ENCODE results near the gene HACD2. TPM values are rescaled to one million over a fixed set of nuclear protein-coding genes. Genes with fewer than 3 reads are reported as not detected.

The HACD2 gene
- total and polyA plus RNA-seq, 2 experiments from 2014 or later, result 27.0 to 41.2 TPM

DNA sequence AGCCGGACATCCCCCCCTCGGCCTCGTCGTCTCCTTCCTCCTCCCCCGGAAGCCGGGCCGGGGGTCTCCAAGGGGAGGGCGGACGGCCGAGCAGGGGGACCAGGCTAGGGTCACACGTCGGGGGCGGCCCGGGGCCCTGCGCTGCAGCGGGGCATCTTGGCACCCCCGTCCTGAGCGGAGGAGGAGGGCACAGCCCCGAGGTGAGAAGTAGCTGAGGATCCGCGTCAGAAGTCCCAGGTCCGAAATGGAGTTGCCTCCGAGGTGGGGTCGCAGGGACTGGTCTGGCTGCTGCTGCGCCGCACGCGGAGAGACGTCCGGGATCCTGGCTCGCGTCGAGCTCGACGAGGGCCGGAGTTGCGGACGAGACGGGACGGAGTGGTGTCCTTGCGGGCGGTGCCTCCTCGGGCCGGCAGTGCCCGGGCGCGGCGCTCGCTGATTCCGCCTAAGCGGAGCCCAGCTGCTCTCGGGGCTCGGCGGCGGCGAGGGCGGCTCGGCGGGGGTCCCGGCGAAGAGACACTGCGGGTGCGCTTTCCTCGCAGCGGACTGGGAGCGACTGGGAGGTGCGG lies 136.2 kb downstream of the HACD2 start, which contains the start of gene ADCY5:
TSS of gene ADCY5 (minus strand) at position 555 of the 566 bp plus-strand sequence. CDS start at position 10, 545 bp downstream.
- no peaks in the 10 kb centered on the region for H3F3A ChIP-seq (ENCODE audit: insufficient read depth)
- no peaks in the 10 kb centered on the region for H3K4me1 ChIP-seq (ENCODE audit: insufficient read depth)
- no peak within 1 kb of the TSS for H3K27ac ChIP-seq
- H3K4me3 ChIP-seq, result peak within 1 kb of the TSS; percentile 72
- no peaks in the 10 kb centered on the region for H3K9me3 ChIP-seq (ENCODE audit: low read depth)
- peak; percentile 48 for DNase-seq
- peaks cover 63% of the 10 kb centered on the region for H3K27me3 ChIP-seq (replicated peaks; ENCODE audit: insufficient read depth)
- no peaks in the 10 kb centered on the region for H3K9me2 ChIP-seq (ENCODE audit: insufficient read depth)
- peak within 1 kb of the TSS; percentile 24; the same call in 1 of the 2 replicates for H3K9ac ChIP-seq
- no peak for TF ChIP-seq EZH2phosphoT487 (IDR thresholded peaks at IDR 0.05; ENCODE audit: insufficient read depth, low read depth)
- TF ChIP-seq EZH2 (IDR thresholded peaks at IDR 0.05; ENCODE audit: insufficient read depth, poor library complexity, severe bottlenecking), result no peak
- H2AFZ ChIP-seq, result peak within 1 kb of the TSS; percentile 84
- H4K20me1 ChIP-seq (ENCODE audit: insufficient read depth), result no peaks in the 10 kb centered on the region
- H3K36me3 ChIP-seq (ENCODE audit: low read depth), result no peaks in the 10 kb centered on the region
- peak within 1 kb of the TSS; percentile 86 for H3K4me2 ChIP-seq (ENCODE audit: unreplicated experiment)
- in situ Hi-C loops (cut with MboI), result no loop called here
- H3K79me2 ChIP-seq (ENCODE audit: insufficient read depth), result no peaks in the 10 kb centered on the region
- WGBS, 2 experiments (ENCODE audit: low coverage in 1 of 2, low lambda C conversion rate in 2 of 2, missing lambda C conversion rate in 2 of 2), result 1 to 2% methylated on average over 36 to 49 of the region's 67 CpGs

DNA sequence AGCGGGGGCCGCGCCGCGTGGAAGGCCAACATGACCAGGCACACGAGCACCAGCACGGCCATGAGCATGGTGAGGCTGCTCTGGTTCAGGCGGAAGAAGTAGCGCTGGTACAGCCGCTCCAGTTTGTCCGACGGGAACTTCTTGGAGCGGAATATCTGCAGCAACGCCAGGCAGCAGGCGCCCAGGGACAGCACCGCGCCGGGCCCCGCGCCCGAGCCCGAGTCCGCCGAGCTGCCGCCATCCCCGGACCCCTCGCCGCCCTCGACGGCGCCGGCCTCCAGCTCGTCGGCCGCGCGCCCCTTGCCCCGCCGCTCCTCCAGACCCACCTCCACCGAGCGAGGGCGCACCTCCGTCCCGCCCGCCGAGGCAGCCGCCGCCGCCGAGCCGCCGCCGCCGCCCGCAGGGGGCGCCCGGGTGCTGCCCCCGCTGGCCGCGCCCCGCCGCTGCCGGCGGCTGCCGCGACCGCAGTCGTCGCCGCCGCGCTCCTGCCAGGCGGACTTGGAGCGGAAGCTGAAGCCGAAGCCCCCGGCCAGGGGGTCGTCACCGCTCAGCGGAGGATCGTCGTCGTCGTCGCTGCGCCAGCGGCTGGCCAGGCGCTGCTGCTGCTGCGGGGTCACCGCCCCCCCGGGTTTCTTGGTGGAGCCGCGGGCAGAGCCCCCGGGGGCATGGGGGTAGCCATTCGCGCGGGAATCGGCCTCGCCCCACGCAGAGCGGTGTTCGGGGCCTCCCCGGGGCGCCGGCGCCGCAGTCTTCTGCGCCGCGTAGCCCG lies 136.9 kb downstream of the HACD2 start:
- Histone ChIP-seq H3K36me3 (ENCODE audit: low read depth) (no peaks in the 10 kb centered on the region), H3K9me3 (ENCODE audit: low read depth) (no peaks in the 10 kb centered on the region), H3K4me3 (no peak overlapping the region), H2AFZ (no peak overlapping the region), H3K79me2 (ENCODE audit: insufficient read depth) (no peaks in the 10 kb centered on the region), H3K27me3 (replicated peaks; ENCODE audit: insufficient read depth) (peaks cover 60% of the 10 kb centered on the region), H3K9me2 (ENCODE audit: insufficient read depth) (no peaks in the 10 kb centered on the region), H3K27ac (no peak overlapping the region), H4K20me1 (ENCODE audit: insufficient read depth) (no peaks in the 10 kb centered on the region), H3K4me2 (ENCODE audit: unreplicated experiment) (no peak overlapping the region), H3K9ac (no peak overlapping the region), H3K4me1 (ENCODE audit: insufficient read depth) (no peaks in the 10 kb centered on the region), H3F3A (ENCODE audit: insufficient read depth) (no peaks in the 10 kb centered on the region)
- in situ Hi-C loops (cut with MboI), result no loop called here
- no peak for TF ChIP-seq EZH2 (IDR thresholded peaks at IDR 0.05; ENCODE audit: insufficient read depth, poor library complexity, severe bottlenecking)
- TF ChIP-seq EZH2phosphoT487 (IDR thresholded peaks at IDR 0.05; ENCODE audit: insufficient read depth, low read depth), result no peak
- peak; percentile 32 for DNase-seq
- 33 to 42% methylated on average over 66 to 73 of the region's 110 CpGs for WGBS, 2 experiments (ENCODE audit: low coverage in 1 of 2, low lambda C conversion rate in 2 of 2, missing lambda C conversion rate in 2 of 2)

DNA sequence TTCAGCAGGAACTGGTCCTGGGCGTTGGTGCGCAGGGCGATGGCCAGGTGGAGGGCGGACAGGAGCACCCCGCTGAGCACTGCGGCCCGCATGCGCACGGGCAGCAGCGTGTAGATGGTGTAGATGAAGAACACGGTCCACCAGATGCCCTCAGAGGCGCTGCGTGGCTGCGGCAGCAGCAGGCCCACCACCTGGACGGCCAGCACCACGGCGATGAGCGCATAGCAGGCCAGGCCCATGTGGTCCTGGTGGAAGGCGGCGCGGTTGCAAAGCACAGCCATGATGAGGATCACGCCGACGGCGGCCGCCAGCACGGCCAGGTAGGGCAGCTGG lies 137.5 kb downstream of the HACD2 start:
- no peak overlapping the region for H3K27ac ChIP-seq
- TF ChIP-seq EZH2phosphoT487 (IDR thresholded peaks at IDR 0.05; ENCODE audit: insufficient read depth, low read depth) (no peak), EZH2 (IDR thresholded peaks at IDR 0.05; ENCODE audit: insufficient read depth, poor library complexity, severe bottlenecking) (no peak)
- H3K4me3 ChIP-seq, result no peak overlapping the region
- H3K9ac ChIP-seq, result no peak overlapping the region
- H3K79me2 ChIP-seq (ENCODE audit: insufficient read depth), result no peaks in the 10 kb centered on the region
- no peak overlapping the region for H2AFZ ChIP-seq
- H3K36me3 ChIP-seq (ENCODE audit: low read depth), result no peaks in the 10 kb centered on the region
- DNase-seq, result no peak
- no peaks in the 10 kb centered on the region for H3F3A ChIP-seq (ENCODE audit: insufficient read depth)
- peaks cover 60% of the 10 kb centered on the region for H3K27me3 ChIP-seq (replicated peaks; ENCODE audit: insufficient read depth)
- H3K4me1 ChIP-seq (ENCODE audit: insufficient read depth), result no peaks in the 10 kb centered on the region
- H3K9me3 ChIP-seq (ENCODE audit: low read depth), result no peaks in the 10 kb centered on the region
- WGBS, 2 experiments (ENCODE audit: low coverage in 1 of 2, low lambda C conversion rate in 2 of 2, missing lambda C conversion rate in 2 of 2), result 94 to 98% methylated on average over 21 to 27 of the region's 27 CpGs
- H3K4me2 ChIP-seq (ENCODE audit: unreplicated experiment), result no peak overlapping the region
- in situ Hi-C loops (cut with MboI), result no loop called here
- H3K9me2 ChIP-seq (ENCODE audit: insufficient read depth), result no peaks in the 10 kb centered on the region
- H4K20me1 ChIP-seq (ENCODE audit: insufficient read depth), result no peaks in the 10 kb centered on the region

DNA sequence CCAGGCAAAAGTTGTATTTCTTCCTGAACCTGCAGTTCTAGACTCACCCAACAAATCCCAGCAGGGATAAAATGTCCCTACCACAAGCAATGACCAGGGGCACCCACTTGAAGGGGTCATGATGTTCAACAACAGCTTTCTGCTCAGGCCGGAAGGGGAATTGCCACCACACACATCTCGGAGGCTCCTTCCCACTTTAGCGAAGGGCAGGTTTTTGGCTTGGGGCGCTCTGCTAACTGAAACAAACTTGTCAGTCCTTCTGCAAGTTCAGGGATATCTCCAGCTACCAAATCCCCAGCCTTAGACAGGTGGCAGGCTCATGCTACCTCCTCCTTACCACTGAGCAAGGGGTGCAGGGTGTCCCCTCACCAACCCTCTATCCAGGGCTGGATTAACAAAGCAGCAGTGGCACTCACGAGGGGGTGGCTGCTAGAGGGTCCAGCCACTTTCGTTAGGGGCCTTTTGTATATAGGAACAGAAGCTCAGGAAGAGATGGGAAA lies 138.2 kb downstream of the HACD2 start:
- Histone ChIP-seq H3K9me2 (ENCODE audit: insufficient read depth) (no peaks in the 10 kb centered on the region), H2AFZ (no peak overlapping the region), H3F3A (ENCODE audit: insufficient read depth) (no peaks in the 10 kb centered on the region), H3K9ac (no peak overlapping the region), H3K9me3 (ENCODE audit: low read depth) (no peaks in the 10 kb centered on the region), H3K79me2 (ENCODE audit: insufficient read depth) (no peaks in the 10 kb centered on the region), H3K36me3 (ENCODE audit: low read depth) (no peaks in the 10 kb centered on the region), H3K27me3 (replicated peaks; ENCODE audit: insufficient read depth) (peaks cover 60% of the 10 kb centered on the region), H3K27ac (no peak overlapping the region), H3K4me1 (ENCODE audit: insufficient read depth) (no peaks in the 10 kb centered on the region), H4K20me1 (ENCODE audit: insufficient read depth) (no peaks in the 10 kb centered on the region), H3K4me2 (ENCODE audit: unreplicated experiment) (no peak overlapping the region), H3K4me3 (no peak overlapping the region)
- TF ChIP-seq EZH2phosphoT487 (IDR thresholded peaks at IDR 0.05; ENCODE audit: insufficient read depth, low read depth) (no peak), EZH2 (IDR thresholded peaks at IDR 0.05; ENCODE audit: insufficient read depth, poor library complexity, severe bottlenecking) (no peak)
- in situ Hi-C loops (cut with MboI), result no loop called here
- no peak for DNase-seq
- 64 to 72% methylated on average over 6 of the region's 6 CpGs for WGBS, 2 experiments (ENCODE audit: low coverage in 1 of 2, low lambda C conversion rate in 2 of 2, missing lambda C conversion rate in 2 of 2)

Measured in GM23248 (cell line).